Large intestine (tissue), 3 donors: ENCODE data around the gene PGPEP1. TPM values are rescaled to one million over a fixed set of nuclear protein-coding genes. Genes with fewer than 3 reads are reported as not detected.
"Not testable (repeated sequence)": the region's sequence is repeated elsewhere in the genome, so short reads cannot be mapped to it uniquely, and the experiment has no call there.

Experiments used
- DNase-seq, 2 donors: peaks; one replicate each; pipeline versions ENCODE4 v3.0.0 to v3.0.0-alpha.2; 2013
- H3K27ac ChIP-seq: one replicate; pipeline ENCODE4 v1.5.1; 2013; ENCODE audit warnings: low read length
- H3K27me3 ChIP-seq: 2 replicates; pipeline ENCODE4 v1.6.1; 2013; ENCODE audit warnings: low read length; ENCODE audit not compliant: control insufficient read depth, insufficient read depth
- H3K36me3 ChIP-seq: 2 replicates; pipeline ENCODE4 v1.6.1; 2013; ENCODE audit warnings: low read length; ENCODE audit not compliant: control insufficient read depth, insufficient read depth
- H3K4me1 ChIP-seq: one replicate; pipeline ENCODE4 v1.6.1; 2013; ENCODE audit warnings: low read length; ENCODE audit not compliant: control insufficient read depth, insufficient read depth
- H3K4me3 ChIP-seq: one replicate; pipeline ENCODE4 v1.5.1; 2013; ENCODE audit warnings: low read length
- H3K9me3 ChIP-seq: one replicate; pipeline ENCODE4 v1.6.1; 2013; ENCODE audit warnings: mild to moderate bottlenecking, low read depth, low read length, moderate library complexity; ENCODE audit not compliant: control insufficient read depth
- WGBS: methylation state at CpG from one replicate; pipeline ENCODE4 v1.1.5; 2013; ENCODE audit warnings: low lambda C conversion rate; ENCODE audit not compliant: insufficient coverage; 5-methylcytosine and 5-hydroxymethylcytosine counted together
- polyA plus RNA-seq: library from polyadenylated mRNA; unstranded; fragments of 120-200 nt; gene quantifications from one replicate; pipeline ENCODE4 v1.2.1, GENCODE V29; 2013

The PGPEP1 gene
- polyA plus RNA-seq, 1 donor = 77.2 TPM

- Histone ChIP-seq H3K27ac (peak overlapping the region; percentile 89), H3K36me3 (no peaks in the 10 kb centered on the region), H3K27me3 (no peaks in the 10 kb centered on the region), H3K4me1 (peaks cover 33% of the 10 kb centered on the region), H3K4me3 (peak overlapping the region; percentile 29), H3K9me3 (no peaks in the 10 kb centered on the region)
- DNase-seq = peak; percentile 91 to 94
- WGBS = 17% methylated on average over 2 of the region's 7 CpGs
Measured at GRCh38 chr19:18401580-18402112, 61.2 kb downstream of the PGPEP1 start.

GRCh38 chr19:18402455-18403248 is 62.3 kb downstream of the PGPEP1 start:
- WGBS = no CpG with 5 or more reads among the region's 18 CpGs
- Histone ChIP-seq H3K4me1 (peaks cover 25% of the 10 kb centered on the region), H3K4me3 (peak overlapping the region; percentile 30), H3K27ac (peak overlapping the region; percentile 89)
- not testable (repeated sequence) for H3K36me3 ChIP-seq, H3K27me3 ChIP-seq, H3K9me3 ChIP-seq
- peak in 1 of 2 donors; percentile 61 for DNase-seq

- H3K27ac ChIP-seq, H3K9me3 ChIP-seq, H3K36me3 ChIP-seq, DNase-seq, H3K4me3 ChIP-seq, H3K27me3 ChIP-seq: not testable (repeated sequence)
- H3K4me1 ChIP-seq = peaks cover 21% of the 10 kb centered on the region
- no CpG with 5 or more reads among the region's 11 CpGs for WGBS
Measured at GRCh38 chr19:18405754-18406153, 65.4 kb downstream of the PGPEP1 start.

- Histone ChIP-seq H3K27ac (no peak overlapping the region), H3K27me3 (no peaks in the 10 kb centered on the region), H3K9me3 (no peaks in the 10 kb centered on the region), H3K36me3 (no peaks in the 10 kb centered on the region), H3K4me1 (peaks cover 18% of the 10 kb centered on the region), H3K4me3 (no peak overlapping the region)
- 90% methylated on average over 2 of the region's 9 CpGs for WGBS
- DNase-seq = no peak
Measured at GRCh38 chr19:18406749-18407148, 66.4 kb downstream of the PGPEP1 start.

- no CpG with 5 or more reads among the region's 10 CpGs for WGBS
Measured at GRCh38 chr19:18408053-18408476, 67.7 kb downstream of the PGPEP1 start.

GRCh38 chr19:18412610-18413239 is 72.3 kb downstream of the PGPEP1 start:
- Histone ChIP-seq H3K4me1 (peaks cover 32% of the 10 kb centered on the region), H3K4me3 (no peak overlapping the region), H3K36me3 (no peaks in the 10 kb centered on the region), H3K27me3 (no peaks in the 10 kb centered on the region), H3K27ac (no peak overlapping the region), H3K9me3 (no peaks in the 10 kb centered on the region)
- WGBS = no CpG with 5 or more reads among the region's 16 CpGs
- no peak for DNase-seq

More at GRCh38 chr19:18408053-18408476, 67.7 kb downstream of the PGPEP1 start:
- no peaks in the 10 kb centered on the region for H3K9me3 ChIP-seq
- peaks cover 10% of the 10 kb centered on the region for H3K4me1 ChIP-seq
- no peaks in the 10 kb centered on the region for H3K27me3 ChIP-seq
- no peak overlapping the region for H3K4me3 ChIP-seq
- DNase-seq = no peak
- H3K36me3 ChIP-seq = no peaks in the 10 kb centered on the region
- no peak overlapping the region for H3K27ac ChIP-seq

- H3K4me3 ChIP-seq = peak overlapping the region; percentile 17
- H3K4me1 ChIP-seq = peaks cover 44% of the 10 kb centered on the region
- H3K9me3 ChIP-seq = no peaks in the 10 kb centered on the region
- no peaks in the 10 kb centered on the region for H3K36me3 ChIP-seq
- DNase-seq = no peak
- peak overlapping the region; percentile 93 for H3K27ac ChIP-seq
- no CpG with 5 or more reads among the region's 11 CpGs for WGBS
- H3K27me3 ChIP-seq = no peaks in the 10 kb centered on the region
Measured at GRCh38 chr19:18414504-18415177, 74.2 kb downstream of the PGPEP1 start.

- H3K27me3 ChIP-seq = no peaks in the 10 kb centered on the region
- H3K4me1 ChIP-seq = peaks cover 44% of the 10 kb centered on the region
- peak in 1 of 2 donors; percentile 63 for DNase-seq
- no peaks in the 10 kb centered on the region for H3K9me3 ChIP-seq
- H3K27ac ChIP-seq = peak overlapping the region; percentile 93
- H3K36me3 ChIP-seq = no peaks in the 10 kb centered on the region
- H3K4me3 ChIP-seq = peak overlapping the region; percentile 17
- WGBS = 70% methylated on average over 2 of the region's 25 CpGs
Measured at GRCh38 chr19:18415178-18415867, 74.9 kb downstream of the PGPEP1 start.

- WGBS = no CpG with 5 or more reads among the region's 44 CpGs
- no peaks in the 10 kb centered on the region for H3K9me3 ChIP-seq
- peak; percentile 87 to 93 for DNase-seq
- H3K27ac ChIP-seq = peak overlapping the region; percentile 93
- no peaks in the 10 kb centered on the region for H3K27me3 ChIP-seq
- H3K4me3 ChIP-seq = peak overlapping the region; percentile 54
- H3K4me1 ChIP-seq = peaks cover 56% of the 10 kb centered on the region
- no peaks in the 10 kb centered on the region for H3K36me3 ChIP-seq
Measured at GRCh38 chr19:18416778-18417249, 76.4 kb downstream of the PGPEP1 start.
